ENCODE results near the gene NAALADL2.

DNA sequence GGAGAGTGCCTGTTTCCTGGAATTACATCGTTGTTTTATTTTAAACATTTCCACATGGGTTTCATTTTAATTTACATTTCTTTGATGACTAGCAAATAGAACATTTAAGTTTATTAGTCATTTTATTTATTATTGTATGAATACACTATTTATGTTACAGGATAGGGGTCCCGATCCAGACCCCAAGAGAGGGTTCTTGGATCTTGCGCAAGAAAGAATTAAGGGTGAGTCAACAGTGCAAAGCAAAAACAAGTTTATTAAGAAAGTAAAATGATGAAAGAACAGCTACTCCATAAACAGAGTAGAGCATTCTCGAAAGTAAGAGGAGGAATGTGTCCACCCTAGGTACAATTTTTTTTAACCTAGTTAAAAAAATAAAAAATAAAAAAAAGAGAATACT lies 539.5 kb downstream of the NAALADL2 start:
- TF ChIP-seq, protein P1, sequence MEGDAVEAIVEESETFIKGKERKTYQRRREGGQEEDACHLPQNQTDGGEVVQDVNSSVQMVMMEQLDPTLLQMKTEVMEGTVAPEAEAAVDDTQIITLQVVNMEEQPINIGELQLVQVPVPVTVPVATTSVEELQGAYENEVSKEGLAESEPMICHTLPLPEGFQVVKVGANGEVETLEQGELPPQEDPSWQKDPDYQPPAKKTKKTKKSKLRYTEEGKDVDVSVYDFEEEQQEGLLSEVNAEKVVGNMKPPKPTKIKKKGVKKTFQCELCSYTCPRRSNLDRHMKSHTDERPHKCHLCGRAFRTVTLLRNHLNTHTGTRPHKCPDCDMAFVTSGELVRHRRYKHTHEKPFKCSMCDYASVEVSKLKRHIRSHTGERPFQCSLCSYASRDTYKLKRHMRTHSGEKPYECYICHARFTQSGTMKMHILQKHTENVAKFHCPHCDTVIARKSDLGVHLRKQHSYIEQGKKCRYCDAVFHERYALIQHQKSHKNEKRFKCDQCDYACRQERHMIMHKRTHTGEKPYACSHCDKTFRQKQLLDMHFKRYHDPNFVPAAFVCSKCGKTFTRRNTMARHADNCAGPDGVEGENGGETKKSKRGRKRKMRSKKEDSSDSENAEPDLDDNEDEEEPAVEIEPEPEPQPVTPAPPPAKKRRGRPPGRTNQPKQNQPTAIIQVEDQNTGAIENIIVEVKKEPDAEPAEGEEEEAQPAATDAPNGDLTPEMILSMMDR (IDR thresholded peaks at IDR 0.05; ENCODE audit: poor library complexity), result no peak
- no peak for TF ChIP-seq EZH2 (IDR thresholded peaks at IDR 0.05; ENCODE audit: borderline replicate concordance)

Measured in hepatocyte (in vitro differentiated cells).